Spleen (tissue), 11 donors: ENCODE data around the gene ASCL5. TPM values are rescaled to one million over a fixed set of nuclear protein-coding genes. Genes with fewer than 3 reads are reported as not detected.

Source experiments
- DNase-seq: peaks from one replicate; pipeline ENCODE4 v3.0.0-alpha.2; 2020
- H3K27ac ChIP-seq, 8 donors: fragments of 200-600 bp; sonication (generic) in 7 of 8; 1 replicate in 4 of 8; 2 replicates in 4 of 8; pipeline versions ENCODE4 v1.5.0 to v1.8.0; 2016 to 2021; ENCODE audit warnings: inconsistent platforms in 4 of 8, mild to moderate bottlenecking in 4 of 8, moderate library complexity in 1 of 8
- H3K27me3 ChIP-seq, 7 donors: fragments of 200-600 bp; sonication (generic) in 6 of 7; replicated peaks in 1 of 7; 1 replicate in 4 of 7; 2 replicates in 3 of 7; pipeline versions ENCODE4 v1.5.0 to v1.8.0; 2016 to 2021; ENCODE audit warnings: inconsistent platforms in 3 of 7, mild to moderate bottlenecking in 1 of 7
- H3K36me3 ChIP-seq, 6 donors: fragments of 200-600 bp; sonication (generic) in 5 of 6; 1 replicate in 4 of 6; 2 replicates in 2 of 6; pipeline versions ENCODE4 v1.5.0 to v1.8.0; 2016 to 2021; ENCODE audit warnings: inconsistent platforms in 2 of 6
- H3K4me1 ChIP-seq, 6 donors: fragments of 200-600 bp; sonication (generic) in 5 of 6; 1 replicate in 3 of 6; 2 replicates in 3 of 6; pipeline versions ENCODE4 v1.5.0 to v1.8.0; 2016 to 2021; ENCODE audit warnings: inconsistent platforms in 3 of 6
- H3K4me3 ChIP-seq, 8 donors: fragments of 200-600 bp; sonication (generic) in 7 of 8; 1 replicate in 4 of 8; 2 replicates in 4 of 8; pipeline versions ENCODE4 v1.5.0 to v1.8.0; 2016 to 2021; ENCODE audit warnings: inconsistent platforms in 4 of 8, mild to moderate bottlenecking in 4 of 8, moderate library complexity in 2 of 8
- H3K9me3 ChIP-seq, 8 donors: fragments of 200-600 bp; sonication (generic) in 7 of 8; 1 replicate in 4 of 8; 2 replicates in 4 of 8; pipeline versions ENCODE4 v1.5.0 to v1.8.0; 2016 to 2021; ENCODE audit warnings: inconsistent platforms in 4 of 8
- CTCF ChIP-seq, 11 experiments: fragments of 200-600 bp in 7 of 11; fragments of 450-650 bp in 4 of 11; sonication (generic) in 4 of 11; IDR thresholded peaks in 8 of 11; conservative IDR thresholded peaks in 3 of 11; 1 replicate in 7 of 11; 2 replicates in 4 of 11; pipeline versions ENCODE4 v1.4.0 to v1.8.0; 2016 to 2021; ENCODE audit warnings: antibody characterized with exemption in 11 of 11, inconsistent platforms in 4 of 11, mild to moderate bottlenecking in 1 of 11
- POLR2A ChIP-seq, 3 donors: fragments of 450-650 bp; IDR thresholded peaks; one replicate each; pipeline ENCODE4 v1.5.1; 2017; ENCODE audit warnings: antibody characterized with exemption in 3 of 3, mild to moderate bottlenecking in 1 of 3
- POLR2AphosphoS5 ChIP-seq, 3 donors: sonication (generic); formaldehyde crosslinking; IDR thresholded peaks; one replicate each; pipeline ENCODE4 v1.5.1; 2017; ENCODE audit warnings: antibody characterized with exemption in 3 of 3
- WGBS, 5 donors: extraction: QIAGEN DNeasy Blood & Tissue Kit in 3 of 5; methylation state at CpG; one replicate each; pipeline versions ENCODE4 v1.1.5 to v1.1.7; 2013 to 2018; 5-methylcytosine and 5-hydroxymethylcytosine counted together
- intact Hi-C: fragments of 100-400 bp; cut with DNase I; formaldehyde crosslinking; loops from one replicate; pipeline ENCODE4 v1.15.0; 2023; ENCODE audit warnings: low total_unique reads
- polyA plus RNA-seq, 3 donors: library from polyadenylated mRNA; stranded (reverse); fragments of 200-250 nt; gene quantifications; one replicate each; pipeline ENCODE4 v1.2.1, GENCODE V29; 2013
- total RNA-seq, 7 donors: library from RNA; depleted of rRNA in 3 of 7; stranded (reverse); fragments of >200 nt in 3 of 7; fragmentation: NEBNext Ultra II Directional in 4 of 7; extraction: Animal tissue kit (Norgen Biotek cat#: 25700) in 4 of 7; gene quantifications; one replicate each; pipeline versions ENCODE4 v1.1.0 to v1.2.1, GENCODE V29; 2016 to 2021
- donor health status: healthy with polysubstance abuse.
- donor health status: DM: no; HTN: no; CAD: no; lungs with moderate emphysema.
- donor health status: DM: no; HTN: no; CAD: no.
- donor health status: Bipolar disorder and iron deficiency.
- donor health status: healthy.
- donor health status: DM: no; HTN: no; CAD: no.
- donor health status: DM: yes; HTN: yes; CAD: no.

ASCL5 gene
- total and polyA plus RNA-seq, 10 donors: 0.06 to 0.85 (median 0.09) TPM; not detected in 6

GRCh38 chr1:201139306-201139705 lies 12.3 kb upstream of the ASCL5 start:
- TF ChIP-seq POLR2A (IDR thresholded peaks at IDR 0.05) (no peak), POLR2AphosphoS5 (IDR thresholded peaks at IDR 0.05) (no peak), CTCF (IDR thresholded peaks at IDR 0.05 in 8 of 11, conservative IDR thresholded peaks at IDR 0.05 in 3 of 11) (no peak)
- Histone ChIP-seq H3K27ac (no peak overlapping the region), H3K4me3 (no peak overlapping the region), H3K36me3 (peaks cover 0 to 98% (median 54%) of the 10 kb centered on the region in 6 donors), H3K9me3 (no peaks in the 10 kb centered on the region), H3K4me1 (no peaks in the 10 kb centered on the region), H3K27me3 (no peaks in the 10 kb centered on the region)
- no peak for DNase-seq
- intact Hi-C loops: no loop called here
- 95 to 100% (median 98%) methylated on average over 5 of the region's 5 CpGs for WGBS, 5 donors

- Histone ChIP-seq H3K36me3 (peaks cover 0 to 94% (median 45%) of the 10 kb centered on the region in 6 donors), H3K4me3 (no peak overlapping the region), H3K27ac (no peak overlapping the region), H3K27me3 (no peaks in the 10 kb centered on the region), H3K4me1 (no peaks in the 10 kb centered on the region), H3K9me3 (no peaks in the 10 kb centered on the region)
- peak; percentile 39 for DNase-seq
- TF ChIP-seq POLR2A (IDR thresholded peaks at IDR 0.05): no peak
- TF ChIP-seq CTCF (IDR thresholded peaks at IDR 0.05 in 8 of 11, conservative IDR thresholded peaks at IDR 0.05 in 3 of 11): no peak
- TF ChIP-seq POLR2AphosphoS5 (IDR thresholded peaks at IDR 0.05): no peak
- intact Hi-C loops: no loop called here
- 76 to 94% (median 85%) methylated on average over 6 of the region's 6 CpGs for WGBS, 5 donors
These were observed 11.4 kb upstream of the ASCL5 start for GRCh38 chr1:201138311-201138840.

- H3K4me1 ChIP-seq: no peaks in the 10 kb centered on the region
- H3K27ac ChIP-seq: no peak overlapping the region
- DNase-seq: peak; percentile 54
- intact Hi-C loops: no loop called here
- H3K4me3 ChIP-seq: no peak overlapping the region
- no peaks in the 10 kb centered on the region for H3K9me3 ChIP-seq
- peaks cover 0 to 87% (median 38%) of the 10 kb centered on the region in 6 donors for H3K36me3 ChIP-seq
- H3K27me3 ChIP-seq: no peaks in the 10 kb centered on the region
- 86 to 96% (median 91%) methylated on average over 6 of the region's 6 CpGs for WGBS, 5 donors
- TF ChIP-seq CTCF (IDR thresholded peaks at IDR 0.05 in 8 of 11, conservative IDR thresholded peaks at IDR 0.05 in 3 of 11): no peak
- no peak for TF ChIP-seq POLR2A (IDR thresholded peaks at IDR 0.05)
- TF ChIP-seq POLR2AphosphoS5 (IDR thresholded peaks at IDR 0.05): no peak
These were observed 10.8 kb upstream of the ASCL5 start for GRCh38 chr1:201137579-201138310.

- intact Hi-C loops: no loop called here
- no peak overlapping the region for H3K4me3 ChIP-seq
- no peaks in the 10 kb centered on the region for H3K27me3 ChIP-seq
- no peak for TF ChIP-seq POLR2AphosphoS5 (IDR thresholded peaks at IDR 0.05)
- TF ChIP-seq CTCF (IDR thresholded peaks at IDR 0.05 in 8 of 11, conservative IDR thresholded peaks at IDR 0.05 in 3 of 11): no peak
- TF ChIP-seq POLR2A (IDR thresholded peaks at IDR 0.05): no peak
- DNase-seq: peak; percentile 56
- H3K9me3 ChIP-seq: no peaks in the 10 kb centered on the region
- H3K27ac ChIP-seq: no peak overlapping the region
- 94 to 99% (median 97%) methylated on average over 7 of the region's 7 CpGs for WGBS, 5 donors
- no peaks in the 10 kb centered on the region for H3K4me1 ChIP-seq
- peaks cover 0 to 80% (median 34%) of the 10 kb centered on the region in 6 donors for H3K36me3 ChIP-seq
These were observed 10.0 kb upstream of the ASCL5 start for GRCh38 chr1:201137024-201137392.
